ENCODE measurements around the gene CHIC2.

DNA sequence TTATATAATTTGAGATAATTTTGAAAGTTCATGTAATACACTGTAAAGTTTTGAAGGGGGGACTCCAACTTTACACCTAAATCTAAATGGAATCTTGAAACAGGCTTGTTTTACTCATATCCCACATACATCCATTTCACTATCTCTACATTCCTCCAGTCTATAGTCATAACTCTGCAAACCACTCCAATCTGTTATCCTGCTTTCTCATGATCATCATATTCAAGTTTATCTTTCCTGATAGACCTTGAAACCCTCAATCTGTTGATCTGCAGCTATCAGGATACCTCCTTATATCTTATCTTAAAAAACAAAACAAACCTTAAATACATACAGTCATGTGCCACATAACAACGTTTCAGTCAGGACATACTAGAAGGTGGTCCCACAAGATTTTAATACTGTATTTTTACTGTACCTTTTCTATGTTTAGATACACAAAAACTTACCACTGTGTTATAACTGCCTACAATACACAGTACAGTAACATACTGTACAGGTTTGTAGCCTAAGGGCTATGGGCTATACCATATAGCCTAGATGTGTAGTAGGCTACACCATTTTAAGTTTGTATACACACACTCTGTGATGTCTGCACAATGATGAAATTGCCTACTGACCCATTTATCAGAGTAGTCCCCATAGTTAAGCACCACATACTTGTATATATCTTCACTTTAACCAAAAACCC is 14.0 kb downstream of the CHIC2 start:
- TF ChIP-seq, protein P1, sequence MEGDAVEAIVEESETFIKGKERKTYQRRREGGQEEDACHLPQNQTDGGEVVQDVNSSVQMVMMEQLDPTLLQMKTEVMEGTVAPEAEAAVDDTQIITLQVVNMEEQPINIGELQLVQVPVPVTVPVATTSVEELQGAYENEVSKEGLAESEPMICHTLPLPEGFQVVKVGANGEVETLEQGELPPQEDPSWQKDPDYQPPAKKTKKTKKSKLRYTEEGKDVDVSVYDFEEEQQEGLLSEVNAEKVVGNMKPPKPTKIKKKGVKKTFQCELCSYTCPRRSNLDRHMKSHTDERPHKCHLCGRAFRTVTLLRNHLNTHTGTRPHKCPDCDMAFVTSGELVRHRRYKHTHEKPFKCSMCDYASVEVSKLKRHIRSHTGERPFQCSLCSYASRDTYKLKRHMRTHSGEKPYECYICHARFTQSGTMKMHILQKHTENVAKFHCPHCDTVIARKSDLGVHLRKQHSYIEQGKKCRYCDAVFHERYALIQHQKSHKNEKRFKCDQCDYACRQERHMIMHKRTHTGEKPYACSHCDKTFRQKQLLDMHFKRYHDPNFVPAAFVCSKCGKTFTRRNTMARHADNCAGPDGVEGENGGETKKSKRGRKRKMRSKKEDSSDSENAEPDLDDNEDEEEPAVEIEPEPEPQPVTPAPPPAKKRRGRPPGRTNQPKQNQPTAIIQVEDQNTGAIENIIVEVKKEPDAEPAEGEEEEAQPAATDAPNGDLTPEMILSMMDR (IDR thresholded peaks at IDR 0.05) = no peak
- TF ChIP-seq ZFX (IDR thresholded peaks at IDR 0.05; ENCODE audit: borderline replicate concordance) = no peak

Measured in 22Rv1 (cell line).